Tibial nerve (tissue), 4 donors: ENCODE data around the gene ZNF584.
"Not testable (repeated sequence)": the region's sequence is repeated elsewhere in the genome, so short reads cannot be mapped to it uniquely, and the experiment has no call there.

Source experiments
- EP300 ChIP-seq, 2 donors: sonication (generic); formaldehyde crosslinking; IDR thresholded peaks; one replicate each; pipeline ENCODE4 v1.6.1; 2017; ENCODE audit warnings: antibody characterized with exemption in 2 of 2, mild to moderate bottlenecking in 1 of 2
- POLR2A ChIP-seq, 2 donors: fragments of 450-650 bp; IDR thresholded peaks; one replicate each; pipeline ENCODE4 v1.6.1; 2017; ENCODE audit warnings: antibody characterized with exemption in 2 of 2, mild to moderate bottlenecking in 2 of 2, moderate library complexity in 2 of 2
- TF ChIP-seq, protein P1 (sequence below), 5 experiments: fragments of 200-600 bp in 3 of 5; fragments of 450-650 bp in 2 of 5; sonication (generic) in 3 of 5; IDR thresholded peaks; one replicate each; pipeline ENCODE4 v1.5.1; 2016 to 2019; ENCODE audit warnings: antibody characterized with exemption in 5 of 5, mild to moderate bottlenecking in 3 of 5, moderate library complexity in 2 of 5

DNA sequence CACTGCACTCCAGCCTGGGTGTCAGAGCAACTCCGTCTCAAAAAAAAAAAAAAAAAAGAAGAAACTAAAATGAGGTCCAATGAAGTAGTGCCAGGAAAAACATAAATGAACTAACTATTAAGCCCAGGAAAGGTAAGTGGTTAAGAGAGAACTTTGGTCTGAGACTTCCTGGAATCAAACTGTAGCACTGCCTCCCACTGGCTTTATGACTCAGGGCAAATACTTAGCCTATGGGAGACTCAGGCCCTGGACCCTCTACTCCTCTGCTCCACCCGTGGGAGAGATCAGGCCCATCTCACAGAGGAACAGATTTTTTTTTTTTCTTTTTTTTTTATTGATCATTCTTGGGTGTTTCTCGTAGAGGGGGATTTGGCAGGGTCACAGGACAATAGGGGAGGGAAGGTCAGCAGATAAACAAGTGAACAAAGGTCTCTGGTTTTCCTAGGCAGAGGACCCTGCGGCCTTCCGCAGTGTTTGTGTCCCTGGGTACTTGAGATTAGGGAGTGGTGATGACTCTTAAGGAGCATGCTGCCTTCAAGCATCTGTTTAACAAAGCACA lies 4.5 kb upstream of the ZNF584 start:
- TF ChIP-seq, protein P1, sequence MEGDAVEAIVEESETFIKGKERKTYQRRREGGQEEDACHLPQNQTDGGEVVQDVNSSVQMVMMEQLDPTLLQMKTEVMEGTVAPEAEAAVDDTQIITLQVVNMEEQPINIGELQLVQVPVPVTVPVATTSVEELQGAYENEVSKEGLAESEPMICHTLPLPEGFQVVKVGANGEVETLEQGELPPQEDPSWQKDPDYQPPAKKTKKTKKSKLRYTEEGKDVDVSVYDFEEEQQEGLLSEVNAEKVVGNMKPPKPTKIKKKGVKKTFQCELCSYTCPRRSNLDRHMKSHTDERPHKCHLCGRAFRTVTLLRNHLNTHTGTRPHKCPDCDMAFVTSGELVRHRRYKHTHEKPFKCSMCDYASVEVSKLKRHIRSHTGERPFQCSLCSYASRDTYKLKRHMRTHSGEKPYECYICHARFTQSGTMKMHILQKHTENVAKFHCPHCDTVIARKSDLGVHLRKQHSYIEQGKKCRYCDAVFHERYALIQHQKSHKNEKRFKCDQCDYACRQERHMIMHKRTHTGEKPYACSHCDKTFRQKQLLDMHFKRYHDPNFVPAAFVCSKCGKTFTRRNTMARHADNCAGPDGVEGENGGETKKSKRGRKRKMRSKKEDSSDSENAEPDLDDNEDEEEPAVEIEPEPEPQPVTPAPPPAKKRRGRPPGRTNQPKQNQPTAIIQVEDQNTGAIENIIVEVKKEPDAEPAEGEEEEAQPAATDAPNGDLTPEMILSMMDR (IDR thresholded peaks at IDR 0.05) = not testable (repeated sequence)
- TF ChIP-seq EP300, POLR2A (IDR thresholded peaks at IDR 0.05): not testable (repeated sequence)
